Suprapubic skin (tissue), 3 donors: ENCODE results near the gene HEBP2.

ENCODE experiments used
- EP300 ChIP-seq: sonication (generic); formaldehyde crosslinking; IDR thresholded peaks from one replicate; pipeline ENCODE4 v1.6.1; 2017; ENCODE audit warnings: antibody characterized with exemption
- TF ChIP-seq, protein P1 (sequence below), 2 donors: fragments of 200-600 bp in 1 of 2; fragments of 450-650 bp in 1 of 2; sonication (generic) in 1 of 2; IDR thresholded peaks; one replicate each; pipeline ENCODE4 v1.5.1; 2016 to 2019; ENCODE audit warnings: antibody characterized with exemption in 2 of 2, mild to moderate bottlenecking in 1 of 2, moderate library complexity in 1 of 2

- TF ChIP-seq EP300: no peak
- TF ChIP-seq, protein P1, sequence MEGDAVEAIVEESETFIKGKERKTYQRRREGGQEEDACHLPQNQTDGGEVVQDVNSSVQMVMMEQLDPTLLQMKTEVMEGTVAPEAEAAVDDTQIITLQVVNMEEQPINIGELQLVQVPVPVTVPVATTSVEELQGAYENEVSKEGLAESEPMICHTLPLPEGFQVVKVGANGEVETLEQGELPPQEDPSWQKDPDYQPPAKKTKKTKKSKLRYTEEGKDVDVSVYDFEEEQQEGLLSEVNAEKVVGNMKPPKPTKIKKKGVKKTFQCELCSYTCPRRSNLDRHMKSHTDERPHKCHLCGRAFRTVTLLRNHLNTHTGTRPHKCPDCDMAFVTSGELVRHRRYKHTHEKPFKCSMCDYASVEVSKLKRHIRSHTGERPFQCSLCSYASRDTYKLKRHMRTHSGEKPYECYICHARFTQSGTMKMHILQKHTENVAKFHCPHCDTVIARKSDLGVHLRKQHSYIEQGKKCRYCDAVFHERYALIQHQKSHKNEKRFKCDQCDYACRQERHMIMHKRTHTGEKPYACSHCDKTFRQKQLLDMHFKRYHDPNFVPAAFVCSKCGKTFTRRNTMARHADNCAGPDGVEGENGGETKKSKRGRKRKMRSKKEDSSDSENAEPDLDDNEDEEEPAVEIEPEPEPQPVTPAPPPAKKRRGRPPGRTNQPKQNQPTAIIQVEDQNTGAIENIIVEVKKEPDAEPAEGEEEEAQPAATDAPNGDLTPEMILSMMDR (IDR thresholded peaks at IDR 0.05): no peak
Measured at GRCh38 chr6:138442663-138443062, 38.6 kb downstream of the HEBP2 start.
